ENCODE results near the gene GALNT2. TPM values are rescaled to one million over a fixed set of nuclear protein-coding genes. Genes with fewer than 3 reads are reported as not detected.
A peak's percentile ranks its signal among the peaks of the same experiment; 100 is the strongest.

The GALNT2 gene
- total and polyA plus RNA-seq, 2 donors (not counting 1 experiment from before 2014, with no cell fraction given), result 19.0 to 184 TPM

DNA sequence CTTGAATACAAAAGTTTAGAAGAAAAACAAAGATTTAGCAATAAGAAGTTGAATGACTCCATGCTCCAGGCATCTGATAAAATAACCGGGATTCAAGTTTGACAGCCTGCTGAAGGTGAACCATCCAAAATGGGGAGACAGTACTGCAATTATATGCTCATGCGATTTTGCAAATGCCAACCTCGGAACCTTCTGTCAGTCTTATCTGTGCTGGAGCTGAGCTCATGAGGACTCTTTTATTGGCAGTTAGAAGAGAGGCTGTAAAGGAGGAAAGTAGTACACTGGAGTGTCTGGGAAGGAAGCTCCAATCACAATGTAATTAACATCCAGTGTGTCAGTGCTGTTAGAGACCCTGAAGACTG, 170.0 kb downstream of the GALNT2 start:
- Mint-ChIP-seq H3K4me1 (peaks cover 14% of the 10 kb centered on the region), H3K27me3 (no peaks in the 10 kb centered on the region), H3K4me3 (no peak overlapping the region), H3K27ac (peak overlapping the region; percentile 2), H3K9me3 (ENCODE audit: insufficient read depth) (peaks cover 3% of the 10 kb centered on the region)
- Histone ChIP-seq H3K27ac (ENCODE audit: low read length in 2 of 2) (no peak overlapping the region), H3K79me2 (ENCODE audit: control insufficient read depth, insufficient read depth, low read length) (no peaks in the 10 kb centered on the region), H3K9ac (ENCODE audit: low read length) (no peak overlapping the region), H3K27me3 (replicated peaks in 1 of 4; ENCODE audit: control extremely low read depth in 1 of 4, control insufficient read depth in 3 of 4, insufficient read depth in 4 of 4, low read length in 3 of 4) (no peaks in the 10 kb centered on the region), H3K36me3 (replicated peaks in 1 of 2; ENCODE audit: control extremely low read depth in 1 of 2, control insufficient read depth in 1 of 2, extremely low read depth in 1 of 2, insufficient read depth in 2 of 2, low read length in 1 of 2) (peaks cover 0 to 19% of the 10 kb centered on the region in 2 experiments), H2AFZ (ENCODE audit: insufficient read depth, low read depth, low read length, poor library complexity, severe bottlenecking) (no peak overlapping the region), H4K20me1 (ENCODE audit: control insufficient read depth, insufficient read depth, low read length, poor library complexity, severe bottlenecking) (no peaks in the 10 kb centered on the region), H3K4me1 (ENCODE audit: control insufficient read depth in 2 of 2, insufficient read depth in 2 of 2, low read length in 2 of 2) (peaks cover 7 to 10% of the 10 kb centered on the region in 2 donors), H3K4me2 (replicated peaks; ENCODE audit: low read depth, low read length, poor library complexity, severe bottlenecking) (no peak overlapping the region), H3K9me3 (ENCODE audit: control extremely low read depth in 1 of 3, control insufficient read depth in 2 of 3, insufficient read depth in 1 of 3, low read length in 2 of 3) (peaks cover 0 to 5% (median 0%) of the 10 kb centered on the region in 3 donors), H3K4me3 (ENCODE audit: control extremely low read depth in 1 of 5, extremely low read depth in 1 of 5, insufficient read depth in 1 of 5, low read depth in 2 of 5, low read length in 4 of 5) (no peak overlapping the region)
- DNase-seq, result no peak
- ChIA-PET CTCF (interaction anchor here (1.0 to 1.1 kb wide), 2 partner anchors 10 to 576 kb away, joined by 3 read pairs; no protein-coding TSS in a partner anchor), POLR2A (no interaction called here)
- ATAC-seq (ENCODE audit: low read depth), result no peak
- TF ChIP-seq EZH2 (IDR thresholded peaks at IDR 0.05; ENCODE audit: borderline replicate concordance, insufficient read depth, low read depth, low read length, poor library complexity, severe bottlenecking), result no peak
- TF ChIP-seq, protein P1, sequence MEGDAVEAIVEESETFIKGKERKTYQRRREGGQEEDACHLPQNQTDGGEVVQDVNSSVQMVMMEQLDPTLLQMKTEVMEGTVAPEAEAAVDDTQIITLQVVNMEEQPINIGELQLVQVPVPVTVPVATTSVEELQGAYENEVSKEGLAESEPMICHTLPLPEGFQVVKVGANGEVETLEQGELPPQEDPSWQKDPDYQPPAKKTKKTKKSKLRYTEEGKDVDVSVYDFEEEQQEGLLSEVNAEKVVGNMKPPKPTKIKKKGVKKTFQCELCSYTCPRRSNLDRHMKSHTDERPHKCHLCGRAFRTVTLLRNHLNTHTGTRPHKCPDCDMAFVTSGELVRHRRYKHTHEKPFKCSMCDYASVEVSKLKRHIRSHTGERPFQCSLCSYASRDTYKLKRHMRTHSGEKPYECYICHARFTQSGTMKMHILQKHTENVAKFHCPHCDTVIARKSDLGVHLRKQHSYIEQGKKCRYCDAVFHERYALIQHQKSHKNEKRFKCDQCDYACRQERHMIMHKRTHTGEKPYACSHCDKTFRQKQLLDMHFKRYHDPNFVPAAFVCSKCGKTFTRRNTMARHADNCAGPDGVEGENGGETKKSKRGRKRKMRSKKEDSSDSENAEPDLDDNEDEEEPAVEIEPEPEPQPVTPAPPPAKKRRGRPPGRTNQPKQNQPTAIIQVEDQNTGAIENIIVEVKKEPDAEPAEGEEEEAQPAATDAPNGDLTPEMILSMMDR (IDR thresholded peaks at IDR 0.05), result no peak
- WGBS (ENCODE audit: insufficient coverage), result 100% methylated on average over 3 of the region's 3 CpGs
- intact Hi-C loops (cut with micrococcal nuclease), result no loop called here

DNA sequence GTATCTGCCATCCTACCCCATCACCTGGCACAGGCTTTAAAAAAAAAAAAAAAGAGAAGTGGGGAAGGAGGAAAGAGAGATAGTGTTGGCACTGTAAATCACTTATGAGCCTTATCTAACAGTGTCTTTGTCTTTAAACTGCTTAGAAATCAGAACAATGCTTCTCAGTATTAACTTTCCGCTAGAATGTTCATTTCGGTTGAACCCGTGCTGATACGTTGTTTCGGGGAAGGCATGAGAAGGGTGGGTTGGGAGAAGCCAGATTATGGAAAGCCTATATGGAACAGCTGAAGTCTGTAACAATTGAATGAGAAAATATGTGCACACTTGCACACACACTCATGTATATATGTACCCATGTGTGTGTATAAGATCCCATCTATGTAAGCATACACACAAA, 170.8 kb downstream of the GALNT2 start:
- no peaks in the 10 kb centered on the region for H3K79me2 ChIP-seq (ENCODE audit: control insufficient read depth, insufficient read depth, low read length)
- ChIA-PET CTCF (interaction anchor here (1.0 to 1.1 kb wide), 2 partner anchors 11 to 577 kb away, joined by 3 read pairs; no protein-coding TSS in a partner anchor), POLR2A (no interaction called here)
- peaks cover 0 to 5% (median 0%) of the 10 kb centered on the region in 3 donors for H3K9me3 ChIP-seq (ENCODE audit: control extremely low read depth in 1 of 3, control insufficient read depth in 2 of 3, insufficient read depth in 1 of 3, low read length in 2 of 3)
- H3K27ac ChIP-seq (ENCODE audit: low read length in 2 of 2), result no peak overlapping the region
- WGBS (ENCODE audit: insufficient coverage), result no CpG with 5 or more reads among the region's 5 CpGs
- no peak overlapping the region for H3K9ac ChIP-seq (ENCODE audit: low read length)
- H3K4me3 ChIP-seq (ENCODE audit: control extremely low read depth in 1 of 5, extremely low read depth in 1 of 5, insufficient read depth in 1 of 5, low read depth in 2 of 5, low read length in 4 of 5), result no peak overlapping the region
- no peaks in the 10 kb centered on the region for H4K20me1 ChIP-seq (ENCODE audit: control insufficient read depth, insufficient read depth, low read length, poor library complexity, severe bottlenecking)
- H3K36me3 ChIP-seq (replicated peaks in 1 of 2; ENCODE audit: control extremely low read depth in 1 of 2, control insufficient read depth in 1 of 2, extremely low read depth in 1 of 2, insufficient read depth in 2 of 2, low read length in 1 of 2), result peaks cover 2 to 19% of the 10 kb centered on the region in 2 experiments
- no peak overlapping the region for H3K4me2 ChIP-seq (replicated peaks; ENCODE audit: low read depth, low read length, poor library complexity, severe bottlenecking)
- H3K27ac Mint-ChIP-seq, result no peak overlapping the region
- H2AFZ ChIP-seq (ENCODE audit: insufficient read depth, low read depth, low read length, poor library complexity, severe bottlenecking), result no peak overlapping the region
- no peak overlapping the region for H3K4me3 Mint-ChIP-seq
- H3K9me3 Mint-ChIP-seq (ENCODE audit: insufficient read depth), result peaks cover 3% of the 10 kb centered on the region
- ATAC-seq (ENCODE audit: low read depth), result no peak
- no peak for TF ChIP-seq EZH2 (IDR thresholded peaks at IDR 0.05; ENCODE audit: borderline replicate concordance, insufficient read depth, low read depth, low read length, poor library complexity, severe bottlenecking)
- TF ChIP-seq, protein P1 (IDR thresholded peaks at IDR 0.05), result no peak
- no peaks in the 10 kb centered on the region for H3K27me3 ChIP-seq (replicated peaks in 1 of 4; ENCODE audit: control extremely low read depth in 1 of 4, control insufficient read depth in 3 of 4, insufficient read depth in 4 of 4, low read length in 3 of 4)
- intact Hi-C loops (cut with micrococcal nuclease), result no loop called here
- no peaks in the 10 kb centered on the region for H3K27me3 Mint-ChIP-seq
- H3K4me1 ChIP-seq (ENCODE audit: control insufficient read depth in 2 of 2, insufficient read depth in 2 of 2, low read length in 2 of 2), result peaks cover 0 to 1% of the 10 kb centered on the region in 2 donors
- no peak for DNase-seq
- H3K4me1 Mint-ChIP-seq, result peaks cover 5% of the 10 kb centered on the region
